NCI-H345 treated with DMSO at 0.1 percent for 48 hours (cell line): ENCODE results near the gene ATP23.

Experiments used
- DNase-seq: peaks from one replicate; lab custom pipeline; 2025; ENCODE audit not compliant: unreplicated experiment; lab: John Stamatoyannopoulos, UW

Gene ATP23

GRCh38 chr12:57983146-57983857, 41.9 kb downstream of the ATP23 start:
- DNase-seq = peak; percentile 4

- DNase-seq = no peak
These were observed 42.6 kb downstream of the ATP23 start for GRCh38 chr12:57983858-57984505.

- no peak for DNase-seq
These were observed 43.3 kb downstream of the ATP23 start for GRCh38 chr12:57984629-57985151.

- no peak for DNase-seq
These were observed 44.3 kb downstream of the ATP23 start for GRCh38 chr12:57985685-57986084.

- DNase-seq = no peak
These were observed 48.5 kb downstream of the ATP23 start for GRCh38 chr12:57989838-57990237.

GRCh38 chr12:57990241-57990883, 49.0 kb downstream of the ATP23 start:
- no peak for DNase-seq

GRCh38 chr12:57992001-57992400, 50.6 kb downstream of the ATP23 start:
- DNase-seq = no peak

GRCh38 chr12:57993030-57993429, 51.7 kb downstream of the ATP23 start:
- DNase-seq = no peak

- no peak for DNase-seq
These were observed 52.5 kb downstream of the ATP23 start for GRCh38 chr12:57993834-57994233.

- DNase-seq = no peak
These were observed 55.2 kb downstream of the ATP23 start for GRCh38 chr12:57996520-57996919.

- no peak for DNase-seq
These were observed 56.9 kb downstream of the ATP23 start for GRCh38 chr12:57998251-57998650.

GRCh38 chr12:58000499-58000898, 59.1 kb downstream of the ATP23 start:
- DNase-seq = no peak

GRCh38 chr12:58007875-58008274, 66.5 kb downstream of the ATP23 start:
- DNase-seq = no peak

- DNase-seq = no peak
These were observed 67.3 kb downstream of the ATP23 start for GRCh38 chr12:58008634-58009033.
